ENCODE results near the gene POMP. TPM values are rescaled to one million over a fixed set of nuclear protein-coding genes. Genes with fewer than 3 reads are reported as not detected.

Gene POMP
- total RNA-seq, 1 donor from 2014 or later, result 113 TPM

GRCh38 chr13:28719227-28720055, 60.5 kb downstream of the POMP start:
- DNase-seq (ENCODE audit: missing footprints) (no peak), ATAC-seq (no peak)
- intact Hi-C loops (cut with DNase I), result loop anchor here (2.0 to 5.0 kb wide), 3 partner anchors 35 to 77 kb away; partner anchors contain the start of gene POMP

GRCh38 chr13:28723806-28724205, 64.9 kb downstream of the POMP start:
- no peak for DNase-seq (ENCODE audit: missing footprints)
- intact Hi-C loops (cut with DNase I), result no loop called here

GRCh38 chr13:28725046-28725610, 66.2 kb downstream of the POMP start:
- no peak for DNase-seq (ENCODE audit: missing footprints)
- no peak for ATAC-seq
- intact Hi-C loops (cut with DNase I), result no loop called here

More at GRCh38 chr13:28723806-28724205, 64.9 kb downstream of the POMP start:
- no peak for ATAC-seq

Other genes starting within 250 kb of the POMP start
- gene FLT1, start 164.0 kb upstream of the POMP start, total RNA-seq, result 41.0 TPM
- 17.4 TPM for gene SLC46A3, start 59.8 kb downstream of the POMP start, total RNA-seq
- gene MTUS2, start 161.2 kb downstream of the POMP start, total RNA-seq, result 106 TPM

All from Right ventricle myocardium inferior (tissue), 1 donor.